ENCODE data around the gene EEFSEC.

Gene EEFSEC

GRCh38 chr3:128402319-128402718, 249.0 kb downstream of the EEFSEC start:
- DNase-seq, result no peak

GRCh38 chr3:128402998-128403397, 249.7 kb downstream of the EEFSEC start:
- no peak for DNase-seq

DNA sequence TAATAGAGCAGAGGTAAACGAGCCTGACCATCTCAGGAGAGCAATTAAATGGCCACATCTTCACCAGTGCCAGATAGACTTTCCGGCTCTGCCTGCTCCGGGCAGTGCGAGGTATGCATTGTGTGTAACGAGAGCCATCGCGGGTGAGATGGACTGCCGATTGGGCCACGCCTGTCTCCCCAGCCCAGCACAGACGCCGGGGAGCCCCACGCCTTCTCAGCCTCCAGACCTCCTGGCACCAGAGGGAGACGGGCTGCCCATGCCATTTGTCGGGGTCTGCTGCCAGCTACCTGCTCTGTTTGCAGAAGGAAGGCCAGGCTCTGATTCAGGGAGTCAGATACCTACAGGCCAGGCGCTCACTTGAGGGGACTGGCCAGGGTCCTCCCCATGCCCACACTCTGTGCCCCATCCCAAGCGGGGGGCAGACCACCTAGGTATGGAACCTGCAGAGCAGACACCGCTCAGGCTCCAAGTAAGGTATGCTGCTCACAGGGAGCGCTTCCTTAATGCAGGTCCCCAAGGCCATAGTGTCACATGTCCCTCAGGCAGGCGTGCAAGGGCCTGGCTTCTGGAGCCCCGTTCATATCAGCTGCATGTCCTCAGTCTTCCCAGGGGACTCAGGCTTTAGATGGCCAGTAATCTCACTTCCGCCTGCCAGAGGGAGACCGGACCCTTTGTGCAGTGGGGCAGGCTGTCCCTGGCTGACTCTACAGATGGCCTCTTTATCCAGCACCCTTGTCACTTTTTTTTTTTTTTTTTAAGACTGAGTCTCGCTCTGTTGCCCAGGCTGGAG, 251.2 kb downstream of the EEFSEC start:
- DNase-seq, result no peak

GRCh38 chr3:128405554-128406277, 252.4 kb downstream of the EEFSEC start:
- no peak for DNase-seq

DNA sequence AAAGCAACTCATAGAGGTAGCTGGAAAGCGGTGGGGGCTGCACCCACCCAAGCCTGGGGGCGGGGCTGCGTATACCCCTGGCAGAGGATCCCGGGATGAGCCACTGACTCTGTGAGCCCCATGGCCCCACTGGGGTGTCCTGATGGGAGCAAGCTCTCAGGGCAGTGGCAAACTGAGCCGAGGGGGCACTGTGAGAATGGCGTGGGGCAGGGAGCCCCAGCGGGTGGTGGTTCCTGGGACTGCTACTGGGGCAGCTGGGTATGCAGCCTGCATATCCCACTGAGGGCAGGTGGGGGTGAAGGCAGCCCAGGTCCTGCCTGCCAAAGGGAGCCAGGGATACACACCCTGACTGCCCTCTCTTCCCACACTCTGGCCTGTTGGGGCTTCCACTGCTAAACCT, 254.0 kb downstream of the EEFSEC start:
- no peak for DNase-seq

DNA sequence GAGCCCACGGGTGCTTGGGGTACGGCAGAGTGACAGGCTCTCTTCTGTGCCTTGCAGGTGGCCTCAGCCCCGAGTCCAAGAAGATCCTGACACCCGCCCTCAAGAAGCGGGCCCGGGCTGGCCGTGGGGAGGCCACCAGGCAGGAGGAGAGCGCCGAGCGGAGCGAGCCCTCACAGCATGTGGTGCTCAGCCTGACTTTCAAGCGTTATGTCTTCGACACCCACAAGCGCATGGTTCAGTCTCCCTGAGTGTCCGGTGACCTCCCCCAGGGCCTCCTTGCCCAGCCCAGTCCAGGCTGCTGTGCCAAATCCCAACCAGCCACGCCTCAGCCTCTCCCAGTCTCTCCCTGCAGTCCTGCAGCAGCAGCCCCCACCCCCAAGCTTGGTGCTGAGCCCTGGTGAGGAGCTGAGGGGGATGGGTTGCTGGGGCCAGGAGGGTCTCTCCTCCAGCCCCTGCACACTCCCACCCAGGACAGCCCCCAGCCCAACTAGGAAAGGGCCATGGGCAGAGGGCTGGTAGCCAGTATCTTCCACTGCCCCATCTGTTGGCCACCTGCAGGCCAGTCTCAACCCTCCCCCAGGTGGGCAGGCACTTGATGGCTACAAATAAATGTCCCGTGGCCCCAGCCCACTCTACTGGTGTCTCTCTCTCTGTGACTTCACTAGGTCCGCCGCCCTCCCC, 254.9 kb downstream of the EEFSEC start:
- no peak for DNase-seq

DNA sequence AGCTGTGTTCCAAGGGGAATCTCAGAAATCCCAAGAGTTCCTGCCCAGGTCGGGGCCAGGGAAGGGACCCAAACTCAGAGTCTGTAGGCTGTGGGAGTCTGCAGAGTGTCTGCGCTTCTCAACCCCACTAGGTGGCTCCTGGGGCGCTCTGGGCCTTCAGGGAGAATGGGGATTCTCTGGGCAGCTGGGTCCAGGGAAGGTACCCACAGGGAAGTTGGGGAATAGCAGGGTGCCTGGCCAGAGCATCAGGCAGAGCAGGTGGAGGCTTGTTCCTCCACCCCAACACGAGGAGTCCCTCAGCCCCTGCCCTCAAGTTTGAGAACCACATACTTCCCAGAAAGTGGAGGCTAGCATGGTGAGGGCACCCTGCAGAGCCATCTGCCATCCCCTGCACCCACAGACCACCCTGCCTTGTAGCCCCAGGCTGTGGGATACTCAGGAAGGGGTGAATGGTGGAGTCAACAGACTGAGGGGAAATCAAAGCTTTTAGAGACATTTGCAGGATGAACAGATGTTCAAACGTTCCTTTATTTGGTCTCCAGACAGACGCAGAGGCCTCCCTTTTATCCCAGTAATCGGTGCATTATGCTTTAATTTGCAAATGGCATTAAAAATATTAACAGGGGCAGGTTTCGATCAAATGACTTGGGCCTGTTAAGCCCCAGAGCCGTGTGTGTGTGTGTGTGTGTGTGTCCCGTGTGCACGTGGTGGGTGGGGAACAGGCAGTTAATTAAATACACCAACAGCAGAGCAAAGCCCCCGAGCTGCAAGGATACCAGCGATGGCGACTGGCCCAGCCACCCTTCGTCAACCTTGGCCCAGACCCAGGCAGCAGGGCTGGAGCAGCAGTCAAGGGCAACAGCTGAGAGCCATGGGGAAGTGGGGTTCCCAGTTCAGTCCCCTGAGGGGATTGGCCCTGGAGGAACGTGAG, 255.7 kb downstream of the EEFSEC start:
- no peak for DNase-seq

- no peak for DNase-seq
Measured at GRCh38 chr3:128409624-128410581, 256.6 kb downstream of the EEFSEC start.

DNA sequence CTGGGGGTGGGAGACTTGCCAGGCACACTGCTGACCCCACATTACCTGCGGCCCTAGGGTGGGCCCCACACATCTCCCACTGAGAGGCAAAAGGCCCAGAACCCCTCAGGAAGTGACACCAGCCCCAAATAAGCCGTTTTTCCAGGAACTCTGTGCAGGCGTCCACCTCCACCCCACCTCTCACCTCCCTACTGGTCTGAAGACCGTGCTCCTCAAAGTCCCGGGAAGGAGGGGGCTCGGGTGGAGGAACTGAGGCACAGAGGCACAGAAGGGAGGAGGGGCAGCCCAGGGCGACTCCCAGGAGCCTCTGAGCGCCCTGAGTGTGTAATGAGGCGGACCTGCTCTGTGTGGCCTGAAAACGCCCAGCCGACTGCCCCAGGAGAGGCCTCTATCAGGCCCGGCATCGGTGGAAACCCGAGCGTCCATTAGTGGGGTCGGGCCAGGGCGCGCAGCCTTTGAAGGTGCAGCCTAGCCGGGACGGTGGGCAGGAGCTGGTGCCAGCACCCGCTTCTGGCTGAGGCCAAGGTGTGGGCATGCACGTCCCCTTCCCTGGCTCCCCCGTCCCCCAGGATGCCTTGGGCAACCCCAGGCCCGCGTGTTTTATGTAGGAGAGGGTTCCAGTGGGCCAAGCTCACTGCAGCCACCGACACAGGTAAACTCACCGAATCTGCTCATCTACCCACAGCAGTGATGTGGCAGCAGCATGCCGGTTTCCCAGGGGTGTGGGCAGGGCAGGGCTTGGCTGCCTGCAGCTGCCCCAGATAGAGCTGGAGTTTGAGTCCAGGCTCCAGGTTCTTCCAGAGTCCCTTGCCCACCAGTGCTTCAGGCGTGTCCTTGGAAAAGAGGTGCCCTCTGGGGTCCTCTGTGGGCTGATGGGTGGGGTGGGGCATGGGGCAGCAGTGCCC, 257.6 kb downstream of the EEFSEC start:
- no peak for DNase-seq

GRCh38 chr3:128411574-128412064, 258.3 kb downstream of the EEFSEC start:
- DNase-seq, result no peak

GRCh38 chr3:128412180-128413002, 259.1 kb downstream of the EEFSEC start:
- no peak for DNase-seq

DNA sequence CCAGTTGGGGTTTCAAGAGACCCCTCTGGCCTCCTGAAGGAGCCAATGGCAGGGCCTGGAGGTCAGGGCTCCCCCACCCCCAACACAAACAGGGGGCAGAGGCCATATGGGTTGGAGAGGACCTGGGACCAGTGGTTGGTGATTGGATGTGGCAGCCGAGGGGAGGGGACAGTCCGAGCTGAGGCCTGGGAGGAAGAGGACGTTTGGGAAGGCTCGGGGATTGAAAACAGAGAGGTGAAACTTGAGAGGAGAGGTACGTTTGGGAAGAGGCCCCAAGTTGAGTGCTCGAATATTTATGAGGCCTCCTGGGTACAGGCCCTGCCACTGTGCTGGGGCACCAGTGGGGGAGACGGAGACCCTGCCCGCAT, 259.7 kb downstream of the EEFSEC start:
- DNase-seq, result no peak

GRCh38 chr3:128413413-128414205, 260.3 kb downstream of the EEFSEC start:
- DNase-seq, result no peak

GRCh38 chr3:128415200-128415772, 262.0 kb downstream of the EEFSEC start:
- no peak for DNase-seq

GRCh38 chr3:128415773-128416577, 262.7 kb downstream of the EEFSEC start:
- DNase-seq, result no peak

- peak; percentile 82 for DNase-seq
Measured at GRCh38 chr3:128416578-128417211, 263.4 kb downstream of the EEFSEC start.

GRCh38 chr3:128418900-128419299, 265.6 kb downstream of the EEFSEC start:
- no peak for DNase-seq

All from fibroblast of skin of right biceps (primary cell).